Measurements from ENCODE around the gene MRC2. TPM values are rescaled to one million over a fixed set of nuclear protein-coding genes. Genes with fewer than 3 reads are reported as not detected.
"Not testable (repeated sequence)": the region's sequence is repeated elsewhere in the genome, so short reads cannot be mapped to it uniquely, and the experiment has no call there.

MRC2 gene
- total RNA-seq, 1 experiment from 2014 or later, result 70.5 TPM

DNA sequence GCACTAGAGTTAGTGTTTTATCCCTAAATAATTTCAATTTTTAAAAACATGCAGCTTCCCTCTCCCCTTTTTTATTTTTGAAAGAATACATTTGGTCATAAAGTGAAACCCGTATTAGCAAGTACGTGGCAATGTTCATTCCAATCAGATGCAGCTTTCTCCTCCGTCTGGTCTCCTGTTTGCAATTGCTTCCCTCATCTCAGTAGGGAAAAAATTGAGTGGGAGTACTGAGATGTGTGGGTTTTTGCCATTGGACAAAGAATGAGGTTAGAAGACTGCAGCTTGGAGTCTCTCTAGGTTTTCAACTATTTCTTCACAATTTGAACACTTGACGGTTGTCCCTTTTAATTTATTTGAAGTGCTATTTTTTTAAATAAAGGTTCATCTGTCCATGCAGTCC lies 14.4 kb upstream of the MRC2 start:
- DNase-seq (ENCODE audit: low read depth), result not testable (repeated sequence)

DNA sequence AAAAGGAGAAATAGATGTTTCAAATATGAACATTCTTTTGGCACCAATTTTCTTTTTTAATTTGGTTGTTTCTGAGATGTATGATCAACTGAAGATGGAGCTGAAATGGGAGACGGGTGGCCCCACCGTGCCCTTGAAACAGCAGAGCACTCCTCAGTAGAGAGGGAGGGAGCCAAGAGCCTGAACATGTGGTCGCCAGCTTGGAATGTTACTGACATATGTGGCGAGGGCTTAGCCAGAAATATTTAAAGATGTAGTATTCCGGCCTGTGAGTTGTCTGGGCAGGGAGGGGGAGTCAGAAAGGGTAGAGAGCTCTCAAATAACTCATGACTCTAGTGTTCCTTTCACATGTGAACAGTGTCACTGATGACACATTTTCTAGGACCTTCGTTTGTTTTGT lies 13.3 kb upstream of the MRC2 start:
- DNase-seq (ENCODE audit: low read depth), result peak; percentile 55

DNA sequence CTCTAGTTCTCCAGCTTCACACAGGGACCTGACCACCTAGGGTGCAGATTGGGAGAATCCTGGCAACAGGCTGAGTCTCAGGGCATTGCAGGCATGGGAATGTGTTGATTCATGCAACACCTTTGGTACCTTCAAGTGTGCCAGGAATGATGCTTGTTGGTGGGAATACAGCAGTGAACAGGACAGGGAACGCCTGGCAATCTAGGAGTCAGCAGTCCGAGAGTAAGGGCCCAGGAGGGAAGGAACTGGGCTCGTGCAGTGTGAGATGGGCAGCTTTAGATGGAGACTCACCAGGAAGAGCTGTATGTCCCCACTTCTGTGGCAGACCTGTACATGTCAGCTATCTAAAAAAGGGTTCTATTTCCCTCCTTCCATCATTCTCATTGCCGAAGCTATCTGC lies 12.0 kb upstream of the MRC2 start:
- DNase-seq (ENCODE audit: low read depth), result no peak

DNA sequence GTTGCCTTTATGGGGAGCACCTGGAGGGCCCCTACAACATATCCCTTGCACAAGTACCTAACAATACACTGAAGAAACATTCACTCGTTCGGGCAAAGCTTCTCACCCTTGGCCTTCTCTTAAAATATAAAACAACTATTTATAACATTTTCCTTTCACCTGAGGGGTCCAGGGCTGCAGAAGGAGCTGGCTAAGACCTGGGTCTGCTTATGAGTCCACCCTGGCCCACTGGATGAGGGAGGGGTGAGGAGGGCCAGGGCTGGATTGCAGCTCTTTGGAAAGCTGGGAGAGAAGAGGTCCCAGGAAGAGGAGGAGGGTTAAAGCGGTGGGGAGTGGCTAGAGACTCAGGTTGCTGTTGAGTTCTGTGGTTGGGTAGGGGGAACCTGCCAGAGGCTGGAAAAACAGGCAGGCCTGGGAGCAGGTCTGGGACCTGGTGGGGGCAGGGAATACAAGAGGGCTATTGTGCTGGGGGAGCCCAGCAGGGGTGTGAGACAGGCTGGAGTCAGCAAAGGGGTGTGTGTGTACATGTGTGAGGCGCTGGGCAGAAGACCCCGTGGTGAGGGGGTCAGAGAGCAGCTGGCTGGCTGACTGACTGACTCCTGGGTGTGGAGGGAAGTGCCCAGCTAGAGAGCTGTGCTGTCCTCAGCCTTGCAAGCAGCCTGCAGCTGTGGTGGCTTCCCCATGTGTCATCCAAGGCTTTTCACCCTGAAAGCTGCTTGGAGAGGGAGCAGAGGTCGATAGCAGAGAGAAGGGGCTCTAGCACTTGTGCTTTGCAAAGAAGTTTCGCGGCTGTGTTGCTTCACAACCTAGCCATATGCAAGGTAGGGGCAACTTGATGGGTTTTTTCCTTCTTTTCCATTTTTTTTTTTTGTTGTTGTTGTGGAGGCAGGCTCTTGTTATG lies 10.2 kb upstream of the MRC2 start:
- DNase-seq (ENCODE audit: low read depth), result peak; percentile 65

DNA sequence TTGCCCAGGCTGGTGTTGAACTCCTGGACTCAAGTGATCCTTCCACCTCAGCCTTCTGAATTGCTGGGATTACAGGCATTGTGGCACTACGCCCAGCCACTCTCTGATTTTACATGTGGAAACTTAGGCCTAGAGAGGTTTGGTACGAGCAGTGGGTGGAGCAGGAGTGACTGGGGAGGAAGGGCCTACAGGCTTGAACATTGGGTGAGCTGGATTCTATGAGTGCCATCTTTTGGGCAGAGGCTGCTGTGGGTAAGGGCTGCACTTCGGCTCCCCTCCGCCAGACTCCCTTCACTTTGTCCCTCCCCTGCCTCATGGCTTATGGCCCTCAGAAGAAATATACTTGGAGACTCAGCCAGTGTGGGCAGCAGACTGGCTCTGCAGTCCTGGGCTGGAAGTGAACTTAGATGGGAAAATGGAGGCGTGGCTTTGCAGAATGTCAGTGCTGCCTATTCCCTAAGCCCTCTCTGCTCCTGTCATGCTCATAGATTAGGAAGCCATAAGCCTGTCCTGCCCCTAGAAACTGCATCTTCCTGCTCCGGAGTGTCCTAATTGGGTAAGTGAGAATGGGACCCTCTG lies 9.5 kb upstream of the MRC2 start:
- peak; percentile 5 for DNase-seq (ENCODE audit: low read depth)

DNA sequence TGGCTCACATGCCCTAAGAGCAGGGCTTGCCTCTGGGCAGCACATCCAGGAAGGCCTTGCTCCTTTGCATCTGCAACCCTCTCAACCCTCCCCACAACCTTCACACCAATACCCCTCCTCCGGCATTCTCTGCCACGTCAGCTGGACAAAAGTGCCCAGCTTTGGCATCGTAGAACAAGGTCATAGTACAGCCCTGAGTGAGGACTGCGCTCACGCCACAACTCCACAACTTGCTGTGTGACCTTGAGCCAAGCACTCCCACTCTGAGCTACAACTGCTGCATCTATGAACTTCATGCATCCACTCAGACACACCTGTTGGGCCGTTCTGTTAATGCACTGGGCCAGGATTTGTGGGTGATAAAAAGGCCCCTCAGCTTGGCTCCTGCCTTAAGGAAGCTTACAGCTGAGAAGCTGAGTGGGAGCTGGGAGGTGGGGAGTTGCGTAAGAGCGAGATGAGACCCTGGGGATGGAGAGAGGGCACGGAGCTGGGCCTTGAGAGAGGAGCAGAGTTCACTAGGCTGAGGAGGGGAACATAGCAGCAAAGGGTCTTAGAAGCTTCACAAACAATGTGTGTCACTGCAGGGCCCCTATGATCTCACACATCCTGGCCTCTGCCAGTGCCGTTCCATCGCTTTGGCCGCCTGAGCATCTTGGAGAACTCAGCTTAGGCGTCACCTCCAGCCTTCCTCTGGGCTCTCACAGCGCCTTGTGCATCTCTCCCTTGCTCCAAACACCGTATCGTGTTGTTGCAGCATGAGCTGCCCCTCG lies 8.6 kb upstream of the MRC2 start:
- DNase-seq (ENCODE audit: low read depth), result no peak

DNA sequence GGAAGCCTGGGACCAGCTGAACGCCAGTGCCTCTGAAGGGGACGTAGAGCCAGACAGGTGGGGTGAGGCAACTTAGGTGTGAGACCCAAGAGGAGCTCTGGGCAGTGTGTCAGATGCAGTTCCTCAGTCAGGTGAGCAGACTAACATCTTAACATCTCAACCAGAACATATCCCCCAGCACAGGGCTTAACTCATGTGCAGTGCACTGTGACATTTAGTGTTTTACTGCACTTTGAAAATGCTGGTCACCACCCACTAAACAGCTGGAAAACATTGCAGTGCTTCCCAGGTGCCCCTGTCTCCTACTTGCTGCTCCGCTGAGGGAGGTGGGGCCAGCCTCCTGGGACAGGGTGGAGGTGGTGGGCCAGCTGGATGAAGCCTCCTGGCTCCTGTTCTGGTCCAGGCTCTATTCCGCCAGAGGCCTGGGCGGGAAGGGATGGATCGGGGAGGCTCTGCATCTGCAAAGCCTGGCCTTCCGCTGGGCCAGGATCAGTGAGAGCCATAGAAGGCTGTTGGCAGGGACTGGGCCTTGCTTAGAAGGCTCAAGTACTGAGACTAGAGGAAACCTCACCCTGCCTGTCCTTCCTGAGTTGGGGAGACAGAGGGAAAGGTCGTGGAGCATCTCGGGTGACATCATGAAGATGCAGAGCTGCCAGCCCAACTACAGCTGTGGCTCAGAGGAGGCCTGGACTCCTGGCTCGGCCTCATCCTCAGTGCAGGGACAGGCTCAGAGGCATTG lies 7.9 kb upstream of the MRC2 start:
- DNase-seq (ENCODE audit: low read depth), result no peak

DNA sequence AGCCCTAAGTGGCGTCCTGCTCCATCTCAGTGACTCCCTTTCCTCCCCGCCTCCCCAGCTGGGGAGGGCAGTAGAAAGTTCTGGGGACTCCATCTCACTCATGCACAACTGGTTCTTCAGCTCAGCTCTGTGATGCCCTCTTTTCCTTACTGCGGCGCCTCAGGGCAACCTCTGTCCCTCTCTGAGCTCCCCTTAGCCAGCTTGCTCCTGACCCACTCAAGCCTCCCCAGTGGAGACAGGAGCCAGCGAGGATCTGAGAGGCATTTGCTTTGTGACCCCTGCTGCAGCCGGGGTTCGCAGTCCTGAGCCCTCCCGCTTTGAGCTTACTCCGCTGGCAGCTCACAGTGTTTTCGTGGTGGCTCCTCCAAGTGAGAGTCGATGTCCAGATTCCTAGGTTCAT lies 6.2 kb upstream of the MRC2 start:
- DNase-seq (ENCODE audit: low read depth), result no peak

DNA sequence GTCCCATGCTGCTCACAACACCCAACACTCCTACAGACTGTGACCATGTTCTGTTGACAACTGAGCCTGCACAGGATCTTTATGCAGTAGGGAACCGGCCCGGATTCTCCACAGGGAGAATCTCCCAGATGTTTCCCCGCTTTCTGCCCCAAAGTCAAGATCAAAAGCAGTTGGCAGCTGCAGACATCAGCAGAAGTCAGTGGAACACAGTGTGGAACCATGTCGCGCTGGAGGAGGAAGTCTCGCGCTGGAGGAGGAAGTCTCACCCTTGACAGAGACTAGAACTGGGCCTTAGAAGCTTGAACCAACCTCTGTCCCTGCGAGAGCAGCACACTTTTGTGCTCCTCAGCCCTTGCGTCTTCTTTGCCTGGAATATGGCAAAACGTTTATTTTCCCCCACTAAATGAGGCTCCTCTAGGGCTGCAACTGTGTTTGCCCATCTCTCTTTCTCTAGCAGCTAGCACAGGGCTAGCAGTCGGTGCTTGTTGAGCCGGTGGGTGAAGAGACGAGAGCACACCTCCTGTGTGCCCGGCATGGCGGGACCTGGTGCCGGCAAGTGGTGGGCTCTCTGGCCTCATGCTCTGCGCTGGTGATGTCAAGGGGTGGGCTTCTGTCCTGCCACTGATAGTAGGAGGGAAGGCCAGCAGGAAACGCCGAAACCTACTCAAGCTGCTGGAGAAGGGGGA lies 2.1 kb upstream of the MRC2 start:
- no peak for DNase-seq (ENCODE audit: low read depth)

DNA sequence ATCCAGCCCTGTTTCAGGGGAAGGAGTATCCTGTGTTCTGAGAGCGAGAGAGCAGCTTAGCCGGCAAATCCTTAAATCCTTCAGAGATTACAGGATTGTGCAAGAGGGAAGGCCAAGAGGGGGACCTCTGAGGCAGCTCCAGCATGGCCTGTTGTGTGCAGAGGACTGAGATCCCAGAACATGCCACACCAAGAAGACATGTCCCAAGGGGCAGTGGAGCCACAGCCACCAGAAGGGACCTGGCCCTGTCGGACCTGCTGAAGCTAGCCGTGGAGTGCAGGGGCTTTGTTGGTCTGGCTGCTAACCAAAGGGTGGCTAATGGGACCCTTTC lies 1.6 kb upstream of the MRC2 start:
- DNase-seq (ENCODE audit: low read depth), result no peak

DNA sequence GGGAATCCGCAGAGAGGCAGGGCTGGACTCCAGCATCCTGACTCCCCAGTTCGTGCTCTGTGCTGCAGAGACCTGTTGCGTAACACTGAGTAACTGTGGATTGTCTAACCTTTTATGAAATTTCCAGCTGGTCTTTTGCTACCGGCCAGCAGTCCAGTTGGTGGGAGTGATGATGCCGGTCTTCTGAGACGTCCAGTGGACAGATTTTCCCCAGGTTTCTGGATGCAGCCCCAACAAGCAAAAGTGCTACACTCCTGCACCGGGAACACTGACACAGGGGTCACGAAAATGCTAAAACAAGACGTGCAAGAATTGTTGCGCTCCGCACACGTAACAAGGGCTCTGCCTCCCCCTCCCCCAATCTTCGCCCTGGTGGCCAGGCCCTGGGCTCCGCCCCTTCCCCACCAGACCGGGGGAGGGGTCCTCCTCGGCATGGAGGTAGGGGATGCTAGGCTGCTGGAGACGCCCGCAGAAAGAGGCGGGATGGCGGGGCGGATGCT lies 701 bp upstream of the MRC2 start:
- DNase-seq (ENCODE audit: low read depth), result peak; percentile 62

DNA sequence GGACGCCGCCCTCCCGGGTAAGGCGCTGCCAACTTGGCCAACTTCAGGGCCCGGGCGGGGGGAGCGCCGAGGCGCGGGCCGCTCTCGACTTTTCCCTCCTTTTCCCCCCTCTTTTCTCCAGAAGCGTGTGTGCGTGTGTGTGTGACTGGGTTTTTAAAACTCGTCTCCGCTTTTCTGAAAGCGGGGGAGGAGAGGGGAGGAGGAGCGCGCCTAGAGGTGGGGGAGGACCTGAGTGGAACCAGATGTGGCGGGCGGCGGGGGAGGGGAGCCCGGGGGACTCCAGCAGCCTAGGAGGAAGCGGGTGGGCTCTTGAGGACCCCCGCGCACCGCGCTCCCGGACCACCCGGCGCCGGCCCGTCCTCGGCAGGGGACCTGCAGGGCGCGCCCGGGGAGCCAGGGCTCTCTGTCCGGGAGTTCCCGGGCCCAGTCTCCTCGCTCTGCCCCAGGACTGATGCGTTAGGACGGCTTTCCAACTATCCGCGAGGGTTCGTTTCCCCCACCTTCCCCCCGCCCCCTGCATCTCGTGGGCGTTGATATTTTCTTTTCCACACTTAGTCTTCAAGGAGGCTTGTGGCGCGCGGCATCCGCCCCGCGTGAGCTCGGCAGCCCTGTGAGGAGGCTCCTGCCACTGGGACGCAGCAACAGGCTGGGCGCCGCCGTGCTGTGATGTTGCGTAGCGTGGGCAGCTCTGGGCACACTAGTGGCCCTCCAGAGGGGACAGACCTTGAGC lies 599 bp downstream of the MRC2 start:
- peak; percentile 27 for DNase-seq (ENCODE audit: low read depth)

DNA sequence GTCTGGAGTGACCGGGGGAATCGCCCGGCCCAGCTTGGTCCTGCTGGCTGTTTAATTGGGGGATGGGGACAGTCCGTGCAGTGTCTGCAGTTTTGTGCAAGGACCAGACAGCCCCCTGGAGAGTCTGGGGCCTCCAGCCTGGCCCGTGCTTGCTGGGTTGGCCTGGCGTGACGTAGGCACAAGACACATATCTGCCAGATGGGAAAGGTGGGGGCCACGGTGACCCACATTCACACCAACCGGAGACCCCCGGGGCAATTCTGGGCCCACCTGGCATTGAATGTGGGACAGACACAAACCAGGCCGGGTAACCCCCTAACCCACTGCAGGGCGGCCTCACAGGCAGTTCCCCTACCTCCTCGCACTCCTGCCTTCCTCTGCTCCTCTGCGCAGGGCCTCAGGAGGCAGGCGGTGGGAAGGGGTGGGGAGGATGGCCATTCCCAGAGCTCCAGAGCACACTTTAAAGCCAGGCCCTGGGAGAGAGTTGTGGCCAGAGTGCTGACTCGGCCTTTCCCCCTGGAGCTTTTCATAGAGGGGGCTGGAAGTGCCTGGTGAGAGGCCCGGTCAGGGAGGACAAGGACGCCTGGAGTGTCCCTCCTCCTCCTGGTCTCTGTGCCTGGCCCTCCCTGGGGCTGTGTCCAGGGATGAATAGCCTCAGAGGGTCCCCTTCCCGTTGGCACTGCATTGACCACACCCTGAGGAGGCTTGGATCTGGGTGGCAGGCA lies 1.5 kb downstream of the MRC2 start:
- peak; percentile 17 for DNase-seq (ENCODE audit: low read depth)

DNA sequence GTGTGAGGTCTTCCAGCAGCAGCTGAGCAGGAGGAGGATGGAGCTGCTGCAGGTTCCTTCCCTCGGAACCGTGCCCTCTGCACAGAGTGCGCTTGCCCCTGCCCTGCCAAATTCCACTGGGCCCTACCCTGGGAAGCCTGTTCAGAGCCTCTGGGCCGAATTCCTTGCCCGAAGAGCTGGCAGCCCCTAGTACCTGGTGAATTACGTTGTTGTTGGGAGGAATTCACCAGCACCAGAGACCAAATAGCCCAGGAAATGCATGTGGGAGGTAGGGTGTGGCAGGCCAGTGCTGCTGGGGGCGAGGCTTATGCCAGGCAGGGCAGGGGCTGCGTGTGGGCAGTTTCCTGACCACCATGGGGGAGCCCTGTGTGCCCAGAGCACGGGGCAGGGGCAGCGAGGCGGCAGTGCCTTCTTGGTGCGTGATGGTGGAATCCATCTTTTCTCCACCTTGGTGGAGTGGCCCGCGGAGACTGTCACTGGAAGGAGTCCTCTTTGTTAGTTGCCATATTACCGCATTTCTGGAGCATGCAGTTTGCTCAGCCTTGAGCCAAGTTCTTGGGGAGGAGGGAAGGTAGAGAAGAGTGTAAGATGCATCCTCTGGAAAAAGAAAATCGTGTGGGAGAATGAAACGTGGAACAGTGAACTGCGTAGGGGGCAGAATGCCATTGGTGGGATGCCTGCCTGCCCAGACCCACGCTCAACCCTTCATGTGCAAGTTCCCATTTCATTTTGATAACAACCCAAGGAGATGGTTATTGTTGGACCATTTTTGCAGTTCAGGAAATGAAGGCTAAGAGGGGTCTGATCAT lies 2.3 kb downstream of the MRC2 start:
- DNase-seq (ENCODE audit: low read depth), result no peak

DNA sequence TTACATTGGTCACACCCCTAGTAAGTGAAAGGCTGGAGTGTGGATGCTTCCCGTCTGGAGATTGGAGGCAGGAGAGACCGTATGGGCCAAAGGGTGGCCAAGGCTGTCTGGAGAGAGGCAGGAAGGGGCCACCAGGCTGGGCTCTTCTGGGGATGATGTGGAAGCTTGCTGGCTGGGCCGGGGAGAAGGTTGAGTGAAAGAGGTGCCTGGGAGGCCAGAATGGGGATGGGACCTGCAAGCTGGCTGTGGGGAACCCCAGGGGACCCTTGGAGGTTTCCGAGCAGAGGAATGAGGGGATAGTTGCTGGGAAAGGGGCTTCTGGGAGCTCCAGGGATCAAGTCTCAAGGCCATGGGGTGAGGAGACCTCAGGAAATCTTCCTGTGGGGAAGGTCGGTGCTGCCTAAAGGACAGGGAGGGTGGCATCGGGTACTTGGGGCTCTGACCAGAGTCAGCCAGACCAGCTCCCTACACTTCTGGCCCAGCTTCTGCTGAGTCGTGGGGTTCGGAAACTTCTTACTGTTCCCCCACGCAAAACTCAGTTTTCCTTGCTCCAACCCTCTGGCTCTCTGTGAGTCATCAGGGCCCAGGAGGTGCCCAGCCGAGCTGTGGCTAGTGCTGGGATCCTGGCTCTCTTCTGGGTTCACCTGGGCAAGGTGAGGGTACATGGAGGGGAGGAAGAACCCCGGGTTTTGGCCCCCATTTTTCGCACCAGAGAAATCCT lies 3.1 kb downstream of the MRC2 start:
- DNase-seq (ENCODE audit: low read depth), result peak; percentile 13

DNA sequence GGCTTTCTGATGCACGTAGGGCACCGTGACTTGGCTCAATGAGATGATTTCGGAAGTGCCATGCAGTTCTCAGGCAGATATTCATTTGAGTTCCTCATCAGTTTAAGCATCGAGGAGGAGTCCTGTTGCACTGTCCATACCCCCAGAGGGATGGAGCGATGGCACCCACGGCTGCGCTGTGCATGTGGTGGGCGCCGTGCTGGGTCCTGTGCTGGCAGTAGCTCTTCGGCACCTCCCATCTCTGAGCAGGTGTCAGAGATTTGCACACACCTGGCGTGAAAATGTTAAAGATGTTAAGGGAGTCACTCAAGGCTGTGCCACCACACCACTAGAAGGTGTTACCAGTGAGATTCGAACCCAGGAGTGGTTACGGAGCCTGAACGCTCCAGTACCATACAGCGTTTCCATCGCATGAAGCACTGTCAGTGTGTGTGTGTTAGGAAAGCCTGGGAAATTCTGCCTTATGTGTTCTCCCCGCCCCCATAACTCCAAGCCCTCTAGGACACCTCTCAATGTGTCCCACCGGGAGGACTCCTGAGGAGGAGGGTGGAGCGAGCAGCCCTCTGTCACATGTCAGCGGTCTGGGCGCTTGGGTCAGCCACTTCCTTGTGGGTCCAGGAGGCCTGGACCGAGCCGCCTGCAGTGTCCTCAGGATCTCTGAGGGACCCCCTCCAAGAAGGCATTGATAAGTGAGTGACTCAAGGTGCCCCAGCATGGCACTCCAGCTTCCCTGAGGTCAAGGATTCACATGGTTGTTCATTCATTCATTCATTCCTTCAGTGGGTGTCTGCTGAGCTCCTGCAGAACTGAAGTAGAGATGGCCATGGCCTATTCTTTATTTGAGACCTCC lies 3.8 kb downstream of the MRC2 start:
- no peak for DNase-seq (ENCODE audit: low read depth)
